Fibroblast of lung (primary cell): ENCODE results near the gene HAUS7. TPM values are rescaled to one million over a fixed set of nuclear protein-coding genes. Genes with fewer than 3 reads are reported as not detected.
A peak's percentile ranks its signal among the peaks of the same experiment; 100 is the strongest.

Experiments
- DNase-seq, 2 donors: peaks; one replicate each; pipeline versions ENCODE4 v3.0.0 to v3.0.0-alpha.2; 2010; ENCODE audit warnings: low read depth in 2 of 2
- H2AFZ ChIP-seq: 2 replicates; pipeline ENCODE4 v1.5.1; 2012; ENCODE audit warnings: low read length, control low read depth, inconsistent platforms
- H3K27ac ChIP-seq: 2 replicates; pipeline ENCODE4 v1.5.1; 2011; ENCODE audit warnings: low read length, control low read depth; ENCODE audit not compliant: insufficient read depth
- H3K27me3 ChIP-seq: 2 replicates; pipeline ENCODE4 v1.5.1; 2011; ENCODE audit warnings: mild to moderate bottlenecking, low read length; ENCODE audit not compliant: control insufficient read depth, insufficient read depth
- H3K36me3 ChIP-seq: 2 replicates; pipeline ENCODE4 v1.5.1; 2011; ENCODE audit warnings: low read length; ENCODE audit not compliant: control insufficient read depth, insufficient read depth
- H3K4me1 ChIP-seq: 2 replicates; pipeline ENCODE4 v1.5.1; 2011; ENCODE audit warnings: low read length; ENCODE audit not compliant: control insufficient read depth, insufficient read depth; ENCODE audit errors: extremely low read depth
- H3K4me2 ChIP-seq: 2 replicates; pipeline ENCODE4 v1.5.1; 2011; ENCODE audit warnings: low read length, control low read depth; ENCODE audit not compliant: insufficient read depth; ENCODE audit errors: extremely low read depth
- H3K4me3 ChIP-seq, 4 experiments: fragments of 200-600 bp in 1 of 4; sonication (generic) in 1 of 4; replicated peaks in 1 of 4; 2 replicates each; pipeline ENCODE4 v1.5.1; 2011 to 2016; ENCODE audit warnings: low read length in 4 of 4, low read depth in 3 of 4, mild to moderate bottlenecking in 3 of 4, control low read depth in 2 of 4, inconsistent platforms in 1 of 4, mixed read lengths in 1 of 4; ENCODE audit not compliant: insufficient read depth in 1 of 4; ENCODE audit errors: control extremely low read depth in 1 of 4
- H3K79me2 ChIP-seq: 2 replicates; pipeline ENCODE4 v1.5.1; 2012; ENCODE audit warnings: mild to moderate bottlenecking, low read length, inconsistent platforms; ENCODE audit not compliant: control insufficient read depth, insufficient read depth
- H3K9ac ChIP-seq: 2 replicates; pipeline ENCODE4 v1.5.1; 2011; ENCODE audit warnings: mild to moderate bottlenecking, low read length, control low read depth; ENCODE audit not compliant: insufficient read depth
- H3K9me3 ChIP-seq: 2 replicates; pipeline ENCODE4 v1.5.1; 2012; ENCODE audit warnings: low read depth, low read length; ENCODE audit not compliant: control insufficient read depth, insufficient read depth
- H4K20me1 ChIP-seq: 2 replicates; pipeline ENCODE4 v1.5.1; 2011; ENCODE audit warnings: low read length; ENCODE audit not compliant: control insufficient read depth, insufficient read depth; ENCODE audit errors: extremely low read depth
- EZH2 ChIP-seq: IDR thresholded peaks from 2 replicates; pipeline ENCODE4 v1.5.1; 2012; ENCODE audit warnings: low read length, control low read depth, mild to moderate bottlenecking; ENCODE audit errors: missing control alignments
- polyA plus RNA-seq, 2 donors: library from polyadenylated mRNA; depleted of rRNA in 1 of 2; stranded (reverse) in 1 of 2; unstranded in 1 of 2; fragments of >200 nt; gene quantifications; 2 replicates each; pipeline ENCODE4 v1.2.1, GENCODE V29; 2011 to 2012; ENCODE audit warnings: missing spikeins in 1 of 2
- total RNA-seq: library from RNA; depleted of rRNA; stranded (reverse); fragments of >200 nt; gene quantifications from 2 replicates; pipeline ENCODE4 v1.2.1, GENCODE V29; 2014
- TF ChIP-seq, protein P1 (sequence below), 2 donors: IDR thresholded peaks in 1 of 2; conservative IDR thresholded peaks in 1 of 2; 1 replicate in 1 of 2; 2 replicates in 1 of 2; pipeline ENCODE4 v1.5.1; 2011 to 2012; ENCODE audit warnings: low read length in 2 of 2, control low read depth in 1 of 2, inconsistent platforms in 1 of 2, low read depth in 1 of 2, mild to moderate bottlenecking in 1 of 2

Gene HAUS7
- total and polyA plus RNA-seq, 2 donors (not counting 1 experiment from before 2014, with no cell fraction given), result 7.3 to 10.4 TPM

DNA sequence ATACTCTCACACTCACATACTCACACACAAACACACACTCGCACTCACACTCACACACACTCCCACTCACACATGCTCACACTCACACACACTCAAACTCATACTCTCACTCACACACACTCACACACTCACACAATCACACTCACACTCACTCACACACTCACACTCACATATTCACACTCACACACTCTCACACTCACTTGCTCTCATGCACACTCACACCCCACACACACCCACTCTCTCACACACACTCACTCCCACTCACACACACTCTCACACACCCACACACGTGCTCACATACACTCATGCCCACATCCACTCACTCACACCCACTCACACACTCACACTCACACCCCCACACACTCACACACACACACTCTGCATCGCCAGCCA lies 42.1 kb upstream of the HAUS7 start:
- no peak overlapping the region for H3K9ac ChIP-seq
- no peaks in the 10 kb centered on the region for H3K36me3 ChIP-seq
- no peak overlapping the region for H3K27ac ChIP-seq
- H3K4me2 ChIP-seq, result no peak overlapping the region
- H2AFZ ChIP-seq, result no peak overlapping the region
- H3K9me3 ChIP-seq, result no peaks in the 10 kb centered on the region
- TF ChIP-seq, protein P1, sequence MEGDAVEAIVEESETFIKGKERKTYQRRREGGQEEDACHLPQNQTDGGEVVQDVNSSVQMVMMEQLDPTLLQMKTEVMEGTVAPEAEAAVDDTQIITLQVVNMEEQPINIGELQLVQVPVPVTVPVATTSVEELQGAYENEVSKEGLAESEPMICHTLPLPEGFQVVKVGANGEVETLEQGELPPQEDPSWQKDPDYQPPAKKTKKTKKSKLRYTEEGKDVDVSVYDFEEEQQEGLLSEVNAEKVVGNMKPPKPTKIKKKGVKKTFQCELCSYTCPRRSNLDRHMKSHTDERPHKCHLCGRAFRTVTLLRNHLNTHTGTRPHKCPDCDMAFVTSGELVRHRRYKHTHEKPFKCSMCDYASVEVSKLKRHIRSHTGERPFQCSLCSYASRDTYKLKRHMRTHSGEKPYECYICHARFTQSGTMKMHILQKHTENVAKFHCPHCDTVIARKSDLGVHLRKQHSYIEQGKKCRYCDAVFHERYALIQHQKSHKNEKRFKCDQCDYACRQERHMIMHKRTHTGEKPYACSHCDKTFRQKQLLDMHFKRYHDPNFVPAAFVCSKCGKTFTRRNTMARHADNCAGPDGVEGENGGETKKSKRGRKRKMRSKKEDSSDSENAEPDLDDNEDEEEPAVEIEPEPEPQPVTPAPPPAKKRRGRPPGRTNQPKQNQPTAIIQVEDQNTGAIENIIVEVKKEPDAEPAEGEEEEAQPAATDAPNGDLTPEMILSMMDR (conservative IDR thresholded peaks at IDR 0.05 in 1 of 2, IDR thresholded peaks at IDR 0.05 in 1 of 2; ENCODE audit: low read depth in 1 of 2, low read length in 2 of 2), result no peak
- TF ChIP-seq EZH2, result no peak
- peaks cover 4% of the 10 kb centered on the region for H3K27me3 ChIP-seq
- no peaks in the 10 kb centered on the region for H3K79me2 ChIP-seq
- H3K4me3 ChIP-seq, result no peak overlapping the region
- no peaks in the 10 kb centered on the region for H4K20me1 ChIP-seq
- no peaks in the 10 kb centered on the region for H3K4me1 ChIP-seq
- no peak for DNase-seq

DNA sequence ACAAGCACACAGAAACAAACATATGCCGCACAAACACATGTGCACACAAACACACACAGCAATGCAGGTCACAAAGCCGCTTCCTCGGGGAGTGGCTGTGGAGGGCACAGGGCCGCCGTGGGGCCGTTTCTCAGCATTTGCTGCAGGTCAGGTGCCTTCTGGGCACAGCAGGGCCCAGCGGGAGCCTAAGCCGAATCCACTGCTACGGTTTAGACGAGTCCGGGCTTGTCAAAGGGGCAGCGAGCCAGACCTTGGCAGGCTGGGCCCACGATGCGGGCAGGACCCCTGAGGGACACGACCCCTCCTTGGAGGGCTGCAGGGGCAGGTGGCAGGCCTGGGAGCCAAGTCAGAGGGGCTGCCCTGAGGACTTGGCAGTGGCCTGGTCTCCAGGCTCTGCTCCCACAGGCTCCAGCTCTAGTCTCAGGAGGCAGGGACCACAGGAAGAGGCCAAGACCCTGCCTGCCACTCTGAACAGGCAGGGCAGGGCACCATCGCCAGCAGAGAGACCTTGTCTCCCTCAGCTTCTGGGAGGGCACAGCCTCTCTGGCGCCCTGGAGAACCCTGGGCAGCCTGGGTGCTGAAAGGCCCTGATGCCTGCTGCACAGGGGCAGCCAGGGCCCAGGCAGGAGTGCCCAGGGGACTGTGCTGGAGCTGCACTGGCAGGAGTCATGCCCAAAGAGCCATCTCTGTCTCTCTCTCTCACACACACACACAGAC lies 41.6 kb upstream of the HAUS7 start:
- TF ChIP-seq EZH2, result peak; percentile 10
- TF ChIP-seq, protein P1 (conservative IDR thresholded peaks at IDR 0.05 in 1 of 2, IDR thresholded peaks at IDR 0.05 in 1 of 2; ENCODE audit: low read depth in 1 of 2, low read length in 2 of 2), result no peak
- Histone ChIP-seq H3K4me3 (no peak overlapping the region), H3K9ac (no peak overlapping the region), H3K27me3 (peaks cover 4% of the 10 kb centered on the region), H3K36me3 (no peaks in the 10 kb centered on the region), H3K4me1 (no peaks in the 10 kb centered on the region), H3K79me2 (no peaks in the 10 kb centered on the region), H2AFZ (no peak overlapping the region), H4K20me1 (no peaks in the 10 kb centered on the region), H3K27ac (no peak overlapping the region), H3K9me3 (no peaks in the 10 kb centered on the region), H3K4me2 (no peak overlapping the region)
- DNase-seq, result peak in 1 of 2 donors; percentile 42

DNA sequence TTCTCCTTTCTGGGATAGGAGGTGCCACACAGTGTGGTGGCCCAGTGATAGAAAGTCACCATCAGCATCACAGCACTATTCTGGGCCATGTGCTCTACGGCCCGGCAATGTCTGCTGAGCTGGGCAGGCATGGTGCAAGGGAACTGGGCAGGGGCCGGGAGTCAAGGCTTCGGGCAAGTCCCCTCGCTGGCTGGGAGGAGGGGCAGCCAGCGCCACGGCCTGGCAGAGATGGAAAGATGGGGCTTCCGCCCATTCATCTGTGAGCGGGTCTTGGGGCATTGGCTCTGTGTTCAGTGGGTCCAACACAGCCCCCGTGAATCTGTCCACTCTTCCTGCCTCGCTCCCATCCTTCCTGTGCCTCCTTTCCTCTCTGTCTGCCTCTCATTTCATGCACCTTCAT lies 40.0 kb upstream of the HAUS7 start:
- Histone ChIP-seq H3K4me2 (no peak overlapping the region), H3K79me2 (no peaks in the 10 kb centered on the region), H3K4me3 (no peak overlapping the region), H2AFZ (no peak overlapping the region), H3K4me1 (no peaks in the 10 kb centered on the region), H4K20me1 (no peaks in the 10 kb centered on the region), H3K36me3 (no peaks in the 10 kb centered on the region), H3K9ac (no peak overlapping the region), H3K9me3 (no peaks in the 10 kb centered on the region), H3K27me3 (no peaks in the 10 kb centered on the region), H3K27ac (no peak overlapping the region)
- DNase-seq, result no peak
- peak; percentile 54 for TF ChIP-seq EZH2
- TF ChIP-seq, protein P1 (conservative IDR thresholded peaks at IDR 0.05 in 1 of 2, IDR thresholded peaks at IDR 0.05 in 1 of 2; ENCODE audit: low read depth in 1 of 2, low read length in 2 of 2), result no peak
